D721Med (cell line): Measurements from ENCODE around the gene LRRC42.

Source experiments
- DNase-seq: peaks from one replicate; pipeline ENCODE4 v3.0.0; 2011; ENCODE audit warnings: low spot score; ENCODE audit not compliant: insufficient read length
- FAIRE-seq: peaks from 2 replicates; lab custom pipeline; 2011; peaks lifted over from hg19 to GRCh38; lab: Jason Lieb, UNC
- CTCF ChIP-seq: IDR thresholded peaks from 2 replicates; pipeline ENCODE4 v1.5.1; 2012; ENCODE audit warnings: mild to moderate bottlenecking, control low read depth; ENCODE audit not compliant: insufficient read depth; ENCODE audit errors: missing control alignments

LRRC42 gene

GRCh38 chr1:53957194-53957818 lies 11.2 kb downstream of the LRRC42 start:
- TF ChIP-seq CTCF = no peak
- DNase-seq (no peak), FAIRE-seq (peak; percentile 76)

GRCh38 chr1:53959664-53960250 lies 13.6 kb downstream of the LRRC42 start:
- FAIRE-seq (no peak), DNase-seq (no peak)
- peak; percentile 59 for TF ChIP-seq CTCF

- DNase-seq (no peak), FAIRE-seq (no peak)
- TF ChIP-seq CTCF = no peak
Measured at GRCh38 chr1:53962395-53962794, 16.2 kb downstream of the LRRC42 start.

GRCh38 chr1:53963460-53963859 lies 17.3 kb downstream of the LRRC42 start:
- DNase-seq (no peak), FAIRE-seq (no peak)
- no peak for TF ChIP-seq CTCF

GRCh38 chr1:53964109-53964508 lies 18.0 kb downstream of the LRRC42 start:
- FAIRE-seq = no peak
- DNase-seq = no peak
- no peak for TF ChIP-seq CTCF

GRCh38 chr1:53966794-53967193 lies 20.6 kb downstream of the LRRC42 start:
- no peak for FAIRE-seq
- TF ChIP-seq CTCF = no peak
- DNase-seq = no peak

- TF ChIP-seq CTCF = no peak
- DNase-seq (no peak), FAIRE-seq (no peak)
Measured at GRCh38 chr1:53967409-53968124, 21.4 kb downstream of the LRRC42 start.
